ENCODE results near the gene CACTIN. TPM values are rescaled to one million over a fixed set of nuclear protein-coding genes. Genes with fewer than 3 reads are reported as not detected.
"Not testable (repeated sequence)": the region's sequence is repeated elsewhere in the genome, so short reads cannot be mapped to it uniquely, and the experiment has no call there.

CACTIN gene
- total and polyA plus RNA-seq, 2 of the 4 experiments (the other 2 are of a cell fraction) = 10.8 to 19.5 TPM

DNA sequence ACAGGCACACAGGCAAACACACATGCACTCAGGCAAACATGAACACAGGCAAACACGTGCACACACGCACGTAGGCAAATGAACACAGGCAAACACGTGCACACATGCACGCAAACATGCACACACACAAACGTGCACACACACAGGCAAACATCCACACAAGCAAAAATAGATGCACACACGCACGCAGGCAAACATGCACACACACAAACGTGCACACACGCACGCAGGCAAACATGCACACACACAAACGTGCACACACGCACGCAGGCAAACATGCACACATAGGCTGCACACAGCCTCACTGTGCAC, 39.9 kb upstream of the CACTIN start:
- in situ Hi-C loops (cut with MboI; ENCODE audit: low sequenced_read_pairs) (loop anchor here (5.0 kb wide), 1 partner anchor 36 kb away; the partner anchor contains the start of gene PIP5K1C), intact Hi-C loops (cut with micrococcal nuclease) (loop anchor here (1.0 to 10.0 kb wide), 4 partner anchors 34 to 538 kb away; partner anchors contain the start of gene PIP5K1C)
- dilution Hi-C loops (cut with HindIII; ENCODE audit: low sequenced_read_pairs, unreplicated experiment); H3K9me1 ChIP-seq (ENCODE audit: insufficient read depth, low read length); H2BK20ac ChIP-seq (ENCODE audit: low read depth, low read length); H2AK9ac ChIP-seq (replicated peaks; ENCODE audit: low read depth, low read length, poor library complexity); H2BK120ac ChIP-seq (ENCODE audit: low read depth, low read length); H2AFZ ChIP-seq (replicated peaks; ENCODE audit: low read length, poor library complexity); POLR2A ChIA-PET (ENCODE audit: unreplicated experiment); H3K4me3 ChIP-seq (ENCODE audit: insufficient read depth, low read depth, low read length); H3K18ac ChIP-seq (ENCODE audit: low read depth, low read length); H3K56ac ChIP-seq (ENCODE audit: extremely low read depth, insufficient read depth, low read length); ATAC-seq (ENCODE audit: low read depth); H4K8ac ChIP-seq (ENCODE audit: low read depth in 2 of 2, low read length in 2 of 2); H3K9ac ChIP-seq (ENCODE audit: low read depth, low read length); H3K23ac ChIP-seq (ENCODE audit: low read depth, low read length); H3K4me2 ChIP-seq (ENCODE audit: low read depth, low read length); DNase-seq; H4K5ac ChIP-seq (ENCODE audit: low read depth, low read length); BruUV-seq (replicated peaks); H3K9me3 ChIP-seq (ENCODE audit: control insufficient read depth, insufficient read depth, low read length); H2BK5ac ChIP-seq (ENCODE audit: low read depth, low read length, poor library complexity, severe bottlenecking); H3K14ac ChIP-seq (replicated peaks; ENCODE audit: low read depth, low read length); H2AK5ac ChIP-seq (ENCODE audit: low read depth, low read length); H2BK15ac ChIP-seq (ENCODE audit: low read depth, low read length); H3K4ac ChIP-seq (ENCODE audit: low read depth, low read length); H4K91ac ChIP-seq (ENCODE audit: insufficient read depth, low read depth, low read length); H3K27me3 ChIP-seq (ENCODE audit: control insufficient read depth, insufficient read depth, low read length); H3K27ac ChIP-seq (ENCODE audit: insufficient read depth, low read length); CTCF ChIA-PET: not testable (repeated sequence)
- peaks cover 23% of the 10 kb centered on the region for H3K36me3 ChIP-seq (ENCODE audit: control insufficient read depth, insufficient read depth, low read length)
- peaks cover 7 to 42% of the 10 kb centered on the region in 2 experiments for H3K79me1 ChIP-seq (ENCODE audit: low read depth in 1 of 2, low read length in 2 of 2)
- H4K20me1 ChIP-seq (ENCODE audit: insufficient read depth, low read length) = peaks cover 21% of the 10 kb centered on the region
- peaks cover 13% of the 10 kb centered on the region for H3K4me1 ChIP-seq (ENCODE audit: control insufficient read depth, insufficient read depth, low read length)
- 86% methylated on average over 10 of the region's 14 CpGs; no CpG with 5 or more reads in 1 of the 2 experiments for WGBS, 2 experiments (ENCODE audit: extremely low coverage in 2 of 2, insufficient read length in 1 of 2)

All from IMR-90 (cell line).